IMR-90 (cell line): ENCODE results near the gene IFNK.

ENCODE experiments used
- BHLHE40 ChIP-seq: fragments of 150-350 bp; IDR thresholded peaks from 2 replicates; pipeline ENCODE4 v1.6.1; 2016; ENCODE audit warnings: mild to moderate bottlenecking, low read depth, low read length
- MAZ ChIP-seq: IDR thresholded peaks from 2 replicates; pipeline ENCODE4 v1.6.1; 2012; ENCODE audit warnings: low read depth, mild to moderate bottlenecking, low read length, improper control_type of control experiment, moderate library complexity, borderline replicate concordance
- POLR2A ChIP-seq: IDR thresholded peaks from 2 replicates; pipeline ENCODE4 v1.6.1; 2012; ENCODE audit warnings: mild to moderate bottlenecking, low read depth, low read length
- RFX5 ChIP-seq: IDR thresholded peaks from 2 replicates; pipeline ENCODE4 v1.8.0; 2012; ENCODE audit warnings: low read depth, mild to moderate bottlenecking, low read length, moderate library complexity
- TF ChIP-seq, protein P1 (sequence below): conservative IDR thresholded peaks from 2 replicates; pipeline ENCODE4 v1.5.1; 2012; ENCODE audit warnings: mild to moderate bottlenecking, low read depth, low read length, improper control_type of control experiment
- TF ChIP-seq, protein P2 (sequence below): fragments of 150-350 bp; IDR thresholded peaks from 2 replicates; pipeline ENCODE4 v1.6.1; 2017; ENCODE audit warnings: mild to moderate bottlenecking, antibody characterized with exemption, low read length, low read depth

DNA sequence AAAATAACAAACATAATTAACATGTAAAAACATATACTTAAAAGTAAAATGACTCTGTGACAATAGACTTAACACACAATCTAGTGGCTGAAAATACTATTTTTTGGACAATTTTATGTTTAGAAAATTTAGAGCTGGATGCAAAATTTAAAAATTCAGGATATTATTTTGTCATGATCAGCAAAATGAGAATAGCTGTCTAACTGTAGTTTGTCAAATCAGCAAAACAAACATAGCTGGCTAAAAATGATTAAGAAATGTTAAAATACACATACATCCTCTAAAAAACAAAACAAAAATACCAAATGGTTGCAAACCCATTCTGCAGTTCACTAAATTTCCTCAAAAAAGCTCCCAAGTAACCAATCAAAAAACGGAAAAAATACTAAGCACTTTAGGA lies 30.6 kb downstream of the IFNK start:
- no peak for TF ChIP-seq POLR2A
- TF ChIP-seq BHLHE40, result no peak
- no peak for TF ChIP-seq RFX5
- TF ChIP-seq, protein P1, sequence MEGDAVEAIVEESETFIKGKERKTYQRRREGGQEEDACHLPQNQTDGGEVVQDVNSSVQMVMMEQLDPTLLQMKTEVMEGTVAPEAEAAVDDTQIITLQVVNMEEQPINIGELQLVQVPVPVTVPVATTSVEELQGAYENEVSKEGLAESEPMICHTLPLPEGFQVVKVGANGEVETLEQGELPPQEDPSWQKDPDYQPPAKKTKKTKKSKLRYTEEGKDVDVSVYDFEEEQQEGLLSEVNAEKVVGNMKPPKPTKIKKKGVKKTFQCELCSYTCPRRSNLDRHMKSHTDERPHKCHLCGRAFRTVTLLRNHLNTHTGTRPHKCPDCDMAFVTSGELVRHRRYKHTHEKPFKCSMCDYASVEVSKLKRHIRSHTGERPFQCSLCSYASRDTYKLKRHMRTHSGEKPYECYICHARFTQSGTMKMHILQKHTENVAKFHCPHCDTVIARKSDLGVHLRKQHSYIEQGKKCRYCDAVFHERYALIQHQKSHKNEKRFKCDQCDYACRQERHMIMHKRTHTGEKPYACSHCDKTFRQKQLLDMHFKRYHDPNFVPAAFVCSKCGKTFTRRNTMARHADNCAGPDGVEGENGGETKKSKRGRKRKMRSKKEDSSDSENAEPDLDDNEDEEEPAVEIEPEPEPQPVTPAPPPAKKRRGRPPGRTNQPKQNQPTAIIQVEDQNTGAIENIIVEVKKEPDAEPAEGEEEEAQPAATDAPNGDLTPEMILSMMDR, result no peak
- TF ChIP-seq, protein P2, sequence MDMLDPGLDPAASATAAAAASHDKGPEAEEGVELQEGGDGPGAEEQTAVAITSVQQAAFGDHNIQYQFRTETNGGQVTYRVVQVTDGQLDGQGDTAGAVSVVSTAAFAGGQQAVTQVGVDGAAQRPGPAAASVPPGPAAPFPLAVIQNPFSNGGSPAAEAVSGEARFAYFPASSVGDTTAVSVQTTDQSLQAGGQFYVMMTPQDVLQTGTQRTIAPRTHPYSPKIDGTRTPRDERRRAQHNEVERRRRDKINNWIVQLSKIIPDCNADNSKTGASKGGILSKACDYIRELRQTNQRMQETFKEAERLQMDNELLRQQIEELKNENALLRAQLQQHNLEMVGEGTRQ, result no peak
- no peak for TF ChIP-seq MAZ
